ENCODE results near the gene SAMM50.

GRCh38 chr22:44002324-44002723, 47.1 kb downstream of the SAMM50 start:
- TF ChIP-seq CTCF (IDR thresholded peaks at IDR 0.05 in 4 of 5, conservative IDR thresholded peaks at IDR 0.05 in 1 of 5) (no peak), POLR2A (IDR thresholded peaks at IDR 0.05) (no peak)

Data from gastrocnemius medialis (tissue), 4 donors.